Kasumi-1 (cell line): ENCODE results near the gene CLEC10A.
"Not testable (repeated sequence)": the region's sequence is repeated elsewhere in the genome, so short reads cannot be mapped to it uniquely, and the experiment has no call there.

Experiments used
- DNase-seq, 2 experiments: peaks; one replicate each; lab custom pipeline; 2025; lab: John Stamatoyannopoulos, UW

CLEC10A gene

GRCh38 chr17:7108560-7108925, 28.5 kb upstream of the CLEC10A start:
- DNase-seq = no peak

- no peak for DNase-seq
These were observed 27.9 kb upstream of the CLEC10A start for GRCh38 chr17:7107795-7108559.

GRCh38 chr17:7107012-7107754, 27.1 kb upstream of the CLEC10A start:
- no peak for DNase-seq

- DNase-seq = no peak
These were observed 22.4 kb upstream of the CLEC10A start for GRCh38 chr17:7102421-7102820.

- DNase-seq = no peak
These were observed 21.5 kb upstream of the CLEC10A start for GRCh38 chr17:7101531-7101930.

GRCh38 chr17:7100641-7101379, 20.8 kb upstream of the CLEC10A start:
- not testable (repeated sequence) for DNase-seq

GRCh38 chr17:7098802-7099459, 18.9 kb upstream of the CLEC10A start:
- DNase-seq = no peak

GRCh38 chr17:7097940-7098339, 17.9 kb upstream of the CLEC10A start:
- no peak for DNase-seq

- DNase-seq = peak; percentile 24 to 35
These were observed 15.6 kb upstream of the CLEC10A start for GRCh38 chr17:7095625-7096024.

GRCh38 chr17:7094652-7095019, 14.6 kb upstream of the CLEC10A start:
- DNase-seq = no peak

GRCh38 chr17:7091311-7092005, 11.4 kb upstream of the CLEC10A start:
- DNase-seq = not testable (repeated sequence)

GRCh38 chr17:7089570-7089969, 9.5 kb upstream of the CLEC10A start:
- DNase-seq = not testable (repeated sequence)

GRCh38 chr17:7088442-7088841, 8.4 kb upstream of the CLEC10A start:
- DNase-seq = not testable (repeated sequence)

GRCh38 chr17:7084088-7084487, 4.0 kb upstream of the CLEC10A start:
- DNase-seq = no peak

- DNase-seq = no peak
These were observed 3.5 kb upstream of the CLEC10A start for GRCh38 chr17:7083592-7083991.

GRCh38 chr17:7081341-7082062, 1.5 kb upstream of the CLEC10A start:
- DNase-seq = peak in 1 of 2 experiments; percentile 30

- no peak for DNase-seq
These were observed 498 bp upstream of the CLEC10A start for GRCh38 chr17:7080456-7081041.

- no peak for DNase-seq
These were observed 1.3 kb downstream of the CLEC10A start for GRCh38 chr17:7078711-7079110.

- DNase-seq = no peak
These were observed 2.0 kb downstream of the CLEC10A start for GRCh38 chr17:7077911-7078546.

GRCh38 chr17:7074931-7075330, 5.1 kb downstream of the CLEC10A start:
- DNase-seq = no peak
